ENCODE results near the gene PLEKHG7.

Gene PLEKHG7

GRCh38 chr12:92676710-92677109, 26.1 kb upstream of the PLEKHG7 start:
- POLR2A ChIA-PET, result no interaction called here
- no peak for DNase-seq (ENCODE audit: extremely low spot score)
- TF ChIP-seq TARDBP (IDR thresholded peaks at IDR 0.05) (no peak), ELF4 (IDR thresholded peaks at IDR 0.05) (no peak), CTBP1 (IDR thresholded peaks at IDR 0.05; ENCODE audit: borderline replicate concordance) (no peak), LEF1 (IDR thresholded peaks at IDR 0.05; ENCODE audit: borderline replicate concordance) (no peak), NFRKB (IDR thresholded peaks at IDR 0.05) (no peak), SP1 (IDR thresholded peaks at IDR 0.05) (no peak), PKNOX1 (IDR thresholded peaks at IDR 0.05) (no peak), ARNT (IDR thresholded peaks at IDR 0.05) (no peak), FOXK2 (IDR thresholded peaks at IDR 0.05) (no peak), BHLHE40 (IDR thresholded peaks at IDR 0.05; ENCODE audit: borderline replicate concordance) (no peak), SUZ12 (IDR thresholded peaks at IDR 0.05) (no peak), HDGF (IDR thresholded peaks at IDR 0.05; ENCODE audit: borderline replicate concordance) (no peak), FOXM1 (IDR thresholded peaks at IDR 0.05; ENCODE audit: borderline replicate concordance) (no peak), FOXA1 (IDR thresholded peaks at IDR 0.05) (no peak), ZNF384 (IDR thresholded peaks at IDR 0.05) (no peak), L3MBTL2 (conservative IDR thresholded peaks at IDR 0.05) (no peak)
- CTCF ChIA-PET, result interaction anchor here (0.6 kb wide), 1 partner anchor 1295 kb away, joined by 3 read pairs; no protein-coding TSS in a partner anchor

- no peak for TF ChIP-seq ZNF384 (IDR thresholded peaks at IDR 0.05)
- CTCF ChIA-PET, result no interaction called here
These were observed 12.2 kb upstream of the PLEKHG7 start for GRCh38 chr12:92690601-92691000.

GRCh38 chr12:92695056-92695455, 7.7 kb upstream of the PLEKHG7 start:
- POLR2A ChIA-PET, result no interaction called here
- DNase-seq (ENCODE audit: extremely low spot score), result no peak

More at GRCh38 chr12:92690601-92691000, 12.2 kb upstream of the PLEKHG7 start:
- POLR2A ChIA-PET, result no interaction called here
- DNase-seq (ENCODE audit: extremely low spot score), result no peak

GRCh38 chr12:92695577-92695976, 7.2 kb upstream of the PLEKHG7 start:
- CTCF ChIA-PET, result no interaction called here
- peak; percentile 60 for TF ChIP-seq PKNOX1 (IDR thresholded peaks at IDR 0.05)
- no peak for TF ChIP-seq ZNF384 (IDR thresholded peaks at IDR 0.05)
- POLR2A ChIA-PET, result no interaction called here
- DNase-seq (ENCODE audit: extremely low spot score), result peak; percentile 17

More at GRCh38 chr12:92695056-92695455, 7.7 kb upstream of the PLEKHG7 start:
- CTCF ChIA-PET, result no interaction called here
- TF ChIP-seq L3MBTL2 (conservative IDR thresholded peaks at IDR 0.05) (no peak), FOXM1 (IDR thresholded peaks at IDR 0.05; ENCODE audit: borderline replicate concordance) (no peak), PKNOX1 (IDR thresholded peaks at IDR 0.05) (peak; percentile 40; the same call in 1 of the 2 replicates), NFRKB (IDR thresholded peaks at IDR 0.05) (no peak), SUZ12 (IDR thresholded peaks at IDR 0.05) (no peak)

GRCh38 chr12:92696216-92696615, 6.6 kb upstream of the PLEKHG7 start:
- TF ChIP-seq ZNF384 (IDR thresholded peaks at IDR 0.05) (no peak), SUZ12 (IDR thresholded peaks at IDR 0.05) (no peak), NFRKB (IDR thresholded peaks at IDR 0.05) (no peak), LEF1 (IDR thresholded peaks at IDR 0.05; ENCODE audit: borderline replicate concordance) (no peak), L3MBTL2 (conservative IDR thresholded peaks at IDR 0.05) (no peak), CTBP1 (IDR thresholded peaks at IDR 0.05; ENCODE audit: borderline replicate concordance) (no peak), ELF4 (IDR thresholded peaks at IDR 0.05) (no peak), BHLHE40 (IDR thresholded peaks at IDR 0.05; ENCODE audit: borderline replicate concordance) (no peak), FOXM1 (IDR thresholded peaks at IDR 0.05; ENCODE audit: borderline replicate concordance) (no peak), ARNT (IDR thresholded peaks at IDR 0.05) (no peak), FOXK2 (IDR thresholded peaks at IDR 0.05) (no peak), HDGF (IDR thresholded peaks at IDR 0.05; ENCODE audit: borderline replicate concordance) (no peak), TARDBP (IDR thresholded peaks at IDR 0.05) (no peak), FOXA1 (IDR thresholded peaks at IDR 0.05) (no peak), SP1 (IDR thresholded peaks at IDR 0.05) (no peak), PKNOX1 (IDR thresholded peaks at IDR 0.05) (no peak)
- DNase-seq (ENCODE audit: extremely low spot score), result no peak
- ChIA-PET CTCF (no interaction called here), POLR2A (no interaction called here)

- DNase-seq (ENCODE audit: extremely low spot score), result no peak
These were observed 4.3 kb upstream of the PLEKHG7 start for GRCh38 chr12:92698474-92698873.

More at GRCh38 chr12:92698474-92698873, 4.3 kb upstream of the PLEKHG7 start:
- POLR2A ChIA-PET, result no interaction called here
- TF ChIP-seq ZNF384 (IDR thresholded peaks at IDR 0.05) (no peak), PKNOX1 (IDR thresholded peaks at IDR 0.05) (no peak), ARNT (IDR thresholded peaks at IDR 0.05) (no peak), TARDBP (IDR thresholded peaks at IDR 0.05) (no peak)
- CTCF ChIA-PET, result no interaction called here
